Osteoblast (primary cell): ENCODE measurements around the gene DDX41. TPM values are rescaled to one million over a fixed set of nuclear protein-coding genes. Genes with fewer than 3 reads are reported as not detected.
A peak's percentile ranks its signal among the peaks of the same experiment; 100 is the strongest.

ENCODE experiments used
- DNase-seq: peaks from one replicate; pipeline ENCODE4 v3.0.0; 2011; ENCODE audit warnings: low spot score, mixed read lengths; ENCODE audit not compliant: insufficient read length; ENCODE audit errors: missing footprints
- H2AFZ ChIP-seq: 2 replicates; pipeline ENCODE4 v1.6.0; 2011; ENCODE audit warnings: mild to moderate bottlenecking, low read length
- H3K27ac ChIP-seq: 2 replicates; pipeline ENCODE4 v1.5.1; 2011; ENCODE audit warnings: mild to moderate bottlenecking, low read depth, low read length, moderate library complexity
- H3K27me3 ChIP-seq: 2 replicates; pipeline ENCODE4 v1.6.0; 2012; ENCODE audit warnings: mild to moderate bottlenecking, control low read depth, inconsistent platforms, low read length, moderate library complexity; ENCODE audit not compliant: insufficient read depth
- H3K36me3 ChIP-seq: 2 replicates; pipeline ENCODE4 v1.5.1; 2011; ENCODE audit warnings: mild to moderate bottlenecking, low read length, control low read depth, moderate library complexity; ENCODE audit not compliant: insufficient read depth
- H3K4me1 ChIP-seq: 2 replicates; pipeline ENCODE4 v1.5.1; 2011; ENCODE audit warnings: mild to moderate bottlenecking, low read length, control low read depth, moderate library complexity; ENCODE audit not compliant: insufficient read depth
- H3K4me2 ChIP-seq: 2 replicates; pipeline ENCODE4 v1.6.0; 2011; ENCODE audit warnings: mild to moderate bottlenecking, low read length; ENCODE audit not compliant: insufficient read depth
- H3K4me3 ChIP-seq: fragments of 200-600 bp; sonication (generic); 3 replicates; pipeline ENCODE4 v1.5.1; 2012; ENCODE audit warnings: mild to moderate bottlenecking, low read length, inconsistent platforms; ENCODE audit not compliant: insufficient read depth
- H3K79me2 ChIP-seq: 2 replicates; pipeline ENCODE4 v1.6.0; 2012; ENCODE audit warnings: mild to moderate bottlenecking, low read length, control low read depth, inconsistent platforms; ENCODE audit not compliant: insufficient read depth
- H3K9me3 ChIP-seq: 2 replicates; pipeline ENCODE4 v1.5.1; 2011; ENCODE audit warnings: low read depth, low read length, control low read depth
- H4K20me1 ChIP-seq: 2 replicates; pipeline ENCODE4 v1.6.0; 2012; ENCODE audit warnings: mild to moderate bottlenecking, low read length, control low read depth; ENCODE audit not compliant: insufficient read depth
- CTCF ChIP-seq: IDR thresholded peaks from 2 replicates; pipeline ENCODE4 v1.5.1; 2011; ENCODE audit warnings: mild to moderate bottlenecking, low read depth, low read length, moderate library complexity; ENCODE audit errors: extremely low read depth
- total RNA-seq: library from RNA; depleted of rRNA; stranded (reverse); fragments of >200 nt; gene quantifications from 2 replicates; pipeline ENCODE4 v1.2.3, GENCODE V29; 2012

Gene DDX41
- total RNA-seq, 1 donor: 68.4 TPM

- Histone ChIP-seq H2AFZ (no peak overlapping the region), H3K4me1 (peaks cover 5% of the 10 kb centered on the region), H3K4me2 (no peak overlapping the region), H3K27me3 (no peaks in the 10 kb centered on the region), H3K27ac (no peak overlapping the region), H3K79me2 (no peaks in the 10 kb centered on the region), H3K36me3 (no peaks in the 10 kb centered on the region), H4K20me1 (no peaks in the 10 kb centered on the region), H3K4me3 (no peak overlapping the region), H3K9me3 (no peaks in the 10 kb centered on the region)
- TF ChIP-seq CTCF: no peak
- DNase-seq: no peak
These were observed 13.2 kb downstream of the DDX41 start for GRCh38 chr5:177503351-177504085.

- no peak overlapping the region for H3K4me2 ChIP-seq
- DNase-seq: no peak
- TF ChIP-seq CTCF: no peak
- no peak overlapping the region for H2AFZ ChIP-seq
- H4K20me1 ChIP-seq: no peaks in the 10 kb centered on the region
- no peaks in the 10 kb centered on the region for H3K79me2 ChIP-seq
- H3K4me1 ChIP-seq: peaks cover 12% of the 10 kb centered on the region
- no peaks in the 10 kb centered on the region for H3K27me3 ChIP-seq
- H3K4me3 ChIP-seq: no peak overlapping the region
- H3K9me3 ChIP-seq: no peaks in the 10 kb centered on the region
- no peak overlapping the region for H3K27ac ChIP-seq
- no peaks in the 10 kb centered on the region for H3K36me3 ChIP-seq
These were observed 13.9 kb downstream of the DDX41 start for GRCh38 chr5:177502886-177503285.

GRCh38 chr5:177501874-177502678, 14.7 kb downstream of the DDX41 start:
- H4K20me1 ChIP-seq: no peaks in the 10 kb centered on the region
- no peak overlapping the region for H3K4me2 ChIP-seq
- no peak for TF ChIP-seq CTCF

More at GRCh38 chr5:177501874-177502678, 14.7 kb downstream of the DDX41 start:
- H3K36me3 ChIP-seq: no peaks in the 10 kb centered on the region
- H3K79me2 ChIP-seq: no peaks in the 10 kb centered on the region
- peak; percentile 84 for DNase-seq
- no peaks in the 10 kb centered on the region for H3K27me3 ChIP-seq
- no peaks in the 10 kb centered on the region for H3K9me3 ChIP-seq
- H2AFZ ChIP-seq: no peak overlapping the region
- peaks cover 13% of the 10 kb centered on the region for H3K4me1 ChIP-seq
- no peak overlapping the region for H3K4me3 ChIP-seq
- no peak overlapping the region for H3K27ac ChIP-seq
